ENCODE data around the gene CSPG4.
"Not testable (repeated sequence)": the region's sequence is repeated elsewhere in the genome, so short reads cannot be mapped to it uniquely, and the experiment has no call there.

The CSPG4 gene

GRCh38 chr15:75723847-75724660 lies 11.4 kb upstream of the CSPG4 start:
- no peak for DNase-seq (ENCODE audit: low read depth)

GRCh38 chr15:75723171-75723846 lies 10.7 kb upstream of the CSPG4 start:
- DNase-seq (ENCODE audit: low read depth), result no peak

DNA sequence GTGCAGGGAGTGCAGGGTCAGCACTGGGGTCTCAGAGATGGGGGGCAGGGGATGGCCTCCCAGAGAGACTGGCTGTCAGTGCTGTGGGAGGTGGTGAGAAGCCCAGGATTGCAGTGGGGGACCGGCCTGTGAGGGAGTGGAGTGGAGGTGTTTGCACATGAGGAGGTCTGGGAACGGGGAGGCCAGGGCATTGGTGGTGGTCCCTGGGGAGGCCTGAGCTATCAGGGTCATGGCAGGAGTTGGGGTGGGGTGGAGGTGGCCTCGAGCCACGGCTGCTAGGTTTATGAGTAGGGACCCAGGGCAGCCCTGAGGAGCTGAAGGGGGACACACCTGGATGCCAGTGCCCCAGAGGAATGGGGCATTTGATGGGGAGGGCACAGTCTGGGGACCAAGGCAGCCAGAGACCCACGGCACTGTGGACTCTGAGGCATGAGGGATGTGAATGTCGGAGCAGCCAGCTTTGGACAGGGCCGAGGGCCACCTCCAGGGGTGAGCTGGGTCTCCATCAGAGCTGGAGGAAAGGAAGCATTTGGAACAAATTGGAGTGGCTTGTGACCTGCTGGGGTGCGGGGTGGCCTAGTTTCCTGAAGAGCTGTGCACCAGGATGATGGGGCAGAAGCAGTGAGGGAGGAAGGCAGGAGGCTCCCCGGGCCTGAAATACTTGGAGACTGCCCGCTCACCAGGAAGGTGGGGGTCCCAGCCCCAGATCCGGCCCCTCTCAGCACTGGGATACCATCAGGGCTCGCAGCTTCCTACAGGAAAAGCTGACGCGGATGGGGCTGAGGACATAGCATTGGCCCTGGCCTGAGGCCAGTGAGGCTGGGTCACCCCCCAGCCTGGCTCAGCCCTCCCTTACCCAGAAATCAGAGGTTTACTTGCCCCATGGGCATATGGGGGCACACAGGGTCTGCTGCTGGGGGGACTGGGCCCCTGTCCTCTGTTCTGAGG lies 9.5 kb upstream of the CSPG4 start:
- no peak for DNase-seq (ENCODE audit: low read depth)

DNA sequence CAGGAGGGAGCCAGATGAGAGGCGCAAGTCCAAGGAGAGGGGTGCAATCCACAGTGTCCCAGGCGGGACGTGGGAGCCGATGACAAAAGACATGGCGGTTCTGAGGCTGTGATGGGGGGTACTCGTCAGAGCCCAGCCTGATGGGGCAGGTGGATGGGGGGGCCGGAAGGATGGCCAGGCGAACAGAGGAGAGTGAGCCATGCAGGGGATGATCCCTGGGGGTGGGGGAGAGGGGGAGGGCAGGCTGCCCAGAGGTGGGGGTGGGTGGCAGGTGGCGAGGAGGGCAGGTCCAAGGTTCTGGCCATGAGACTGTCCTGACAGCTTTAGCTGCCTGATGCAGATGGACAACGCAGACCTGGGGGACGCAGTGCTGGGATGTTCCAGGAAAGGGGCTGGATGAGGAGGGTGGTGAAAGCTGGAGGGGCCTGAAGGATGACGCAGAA lies 8.9 kb upstream of the CSPG4 start:
- DNase-seq (ENCODE audit: low read depth), result no peak

DNA sequence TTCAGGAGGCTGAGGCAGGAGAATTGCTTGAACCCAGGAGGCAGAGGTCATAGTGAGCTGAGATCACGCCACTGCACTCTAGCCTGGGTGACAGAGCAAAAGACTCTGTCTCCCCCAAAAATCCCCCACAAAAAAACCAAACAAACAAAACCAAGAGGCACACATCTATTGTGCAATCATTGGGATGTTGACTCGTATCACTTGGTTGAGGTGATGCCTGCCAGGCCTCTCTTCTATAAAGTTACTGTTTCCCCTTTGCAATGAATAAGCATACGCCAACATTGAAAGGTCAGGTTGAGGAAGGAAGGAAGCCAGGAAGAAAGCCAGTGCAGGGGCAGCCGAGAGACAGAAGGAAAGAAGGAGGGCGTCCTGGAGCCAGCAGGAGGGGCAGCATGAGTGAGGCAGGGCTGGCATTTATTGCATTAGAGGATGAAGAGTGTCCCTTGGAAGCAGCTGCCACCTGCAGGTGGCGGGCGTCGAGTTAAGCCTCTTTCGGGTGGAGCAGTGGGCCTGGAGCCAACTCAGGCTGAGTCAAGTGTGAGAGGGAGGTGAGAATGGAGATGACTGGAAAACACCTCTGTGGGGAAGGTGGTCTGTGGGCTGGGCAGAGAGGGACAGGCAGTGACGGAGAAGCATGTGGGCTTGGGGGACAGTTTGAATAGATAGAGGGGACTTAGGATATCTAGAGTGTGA lies 8.3 kb upstream of the CSPG4 start:
- DNase-seq (ENCODE audit: low read depth), result no peak

- no peak for DNase-seq (ENCODE audit: low read depth)
Measured at GRCh38 chr15:75720297-75720696, 7.6 kb upstream of the CSPG4 start.

GRCh38 chr15:75718328-75718727 lies 5.7 kb upstream of the CSPG4 start:
- no peak for DNase-seq (ENCODE audit: low read depth)

- not testable (repeated sequence) for DNase-seq (ENCODE audit: low read depth)
Measured at GRCh38 chr15:75717001-75717400, 4.4 kb upstream of the CSPG4 start.

- not testable (repeated sequence) for DNase-seq (ENCODE audit: low read depth)
Measured at GRCh38 chr15:75716249-75716950, 3.8 kb upstream of the CSPG4 start.

DNA sequence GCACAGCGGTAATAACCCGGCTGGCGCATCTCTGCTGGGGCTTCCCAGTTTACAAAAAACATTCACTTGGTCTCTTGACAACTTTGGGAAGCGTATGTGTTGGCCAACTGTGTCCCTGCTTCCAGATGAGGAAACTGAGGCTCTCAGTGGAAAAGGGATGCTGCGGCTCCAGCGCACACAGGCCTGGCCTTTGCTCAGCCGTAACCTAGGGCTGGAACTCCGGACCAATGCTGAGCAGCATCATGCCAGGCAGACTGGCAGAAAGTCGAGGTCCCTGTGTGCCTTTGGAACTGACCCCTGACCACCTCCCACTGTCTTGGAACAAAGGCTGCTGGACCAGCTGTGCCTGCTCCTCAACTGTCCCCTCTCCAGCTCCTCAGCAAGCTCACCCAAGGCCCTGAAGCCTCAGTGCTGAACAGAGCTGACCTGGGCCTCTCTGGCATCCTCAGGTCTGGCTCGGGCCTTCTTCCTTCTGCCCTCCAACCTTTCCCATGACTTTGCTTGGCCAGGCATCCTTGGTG lies 2.7 kb upstream of the CSPG4 start:
- not testable (repeated sequence) for DNase-seq (ENCODE audit: low read depth)

GRCh38 chr15:75714195-75714594 lies 1.5 kb upstream of the CSPG4 start:
- DNase-seq (ENCODE audit: low read depth), result no peak

DNA sequence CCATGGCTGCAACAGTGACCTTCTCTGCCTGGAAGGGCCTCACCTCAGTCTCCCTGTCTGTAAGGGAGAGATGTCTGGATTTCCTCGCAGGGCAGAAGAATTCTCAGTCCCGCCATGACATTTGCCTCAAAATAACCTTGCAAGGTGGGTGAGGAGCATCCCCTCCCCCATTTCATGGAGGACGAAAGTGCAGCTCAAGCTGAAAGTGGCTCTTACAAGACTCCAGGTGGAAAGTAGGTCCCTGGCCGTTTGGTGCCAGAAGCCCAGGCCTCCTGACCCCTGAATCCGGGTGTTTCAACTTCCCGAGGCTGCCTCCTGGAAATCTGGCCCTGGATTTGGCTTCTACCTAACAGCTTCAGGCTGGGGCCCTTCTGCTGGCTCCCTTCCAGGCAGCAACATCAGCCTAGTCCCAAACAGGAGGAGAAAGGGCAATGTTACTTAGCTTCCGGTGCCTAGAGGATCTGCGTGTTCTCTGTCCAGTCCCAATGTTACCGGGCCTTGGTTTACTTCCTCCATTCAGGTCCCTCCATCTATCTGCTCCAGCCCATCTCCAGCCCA lies 769 bp upstream of the CSPG4 start:
- no peak for DNase-seq (ENCODE audit: low read depth)

DNA sequence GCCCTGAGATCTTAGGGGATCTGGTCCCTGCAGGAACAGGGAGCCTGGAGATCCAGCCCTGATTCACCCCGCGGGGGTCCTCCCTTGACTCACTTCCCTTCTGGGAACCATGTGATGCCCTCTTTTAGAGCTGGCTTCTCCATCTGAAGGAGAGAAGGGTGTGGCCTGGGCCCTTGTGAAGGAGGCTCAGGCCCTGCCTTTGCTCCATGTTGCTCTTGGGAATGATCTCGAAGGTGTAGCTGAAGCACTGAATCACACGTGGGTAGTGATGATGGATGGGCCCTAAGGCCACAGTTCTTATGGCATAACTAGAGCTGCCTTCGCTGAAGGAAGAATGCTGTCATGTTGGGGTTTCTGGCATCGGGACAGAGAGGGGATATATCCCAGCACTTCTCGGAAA lies 1.2 kb downstream of the CSPG4 start:
- not testable (repeated sequence) for DNase-seq (ENCODE audit: low read depth)

DNA sequence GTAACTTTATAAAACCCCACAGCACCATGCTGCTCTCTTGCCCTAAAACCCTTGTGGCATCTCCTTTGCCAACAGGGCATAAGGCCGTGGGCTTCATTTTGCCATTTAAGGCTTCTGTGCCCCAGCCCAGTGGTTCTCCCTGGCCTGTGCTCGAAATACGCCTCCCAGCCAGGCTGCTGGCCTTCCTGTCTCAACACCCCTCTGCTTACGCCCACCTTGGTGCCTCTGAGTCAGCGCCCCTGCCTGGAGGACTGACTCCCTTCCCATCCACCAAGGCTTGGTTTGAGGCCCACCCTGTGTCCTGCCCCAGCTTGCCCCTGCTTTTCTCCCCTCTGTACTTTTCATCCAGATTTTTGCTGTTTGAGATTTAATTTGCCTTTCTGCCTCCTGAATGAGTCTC lies 1.8 kb downstream of the CSPG4 start:
- not testable (repeated sequence) for DNase-seq (ENCODE audit: low read depth)

GRCh38 chr15:75709458-75709857 lies 3.2 kb downstream of the CSPG4 start:
- DNase-seq (ENCODE audit: low read depth), result not testable (repeated sequence)

- DNase-seq (ENCODE audit: low read depth), result no peak
Measured at GRCh38 chr15:75706682-75706954, 6.0 kb downstream of the CSPG4 start.

DNA sequence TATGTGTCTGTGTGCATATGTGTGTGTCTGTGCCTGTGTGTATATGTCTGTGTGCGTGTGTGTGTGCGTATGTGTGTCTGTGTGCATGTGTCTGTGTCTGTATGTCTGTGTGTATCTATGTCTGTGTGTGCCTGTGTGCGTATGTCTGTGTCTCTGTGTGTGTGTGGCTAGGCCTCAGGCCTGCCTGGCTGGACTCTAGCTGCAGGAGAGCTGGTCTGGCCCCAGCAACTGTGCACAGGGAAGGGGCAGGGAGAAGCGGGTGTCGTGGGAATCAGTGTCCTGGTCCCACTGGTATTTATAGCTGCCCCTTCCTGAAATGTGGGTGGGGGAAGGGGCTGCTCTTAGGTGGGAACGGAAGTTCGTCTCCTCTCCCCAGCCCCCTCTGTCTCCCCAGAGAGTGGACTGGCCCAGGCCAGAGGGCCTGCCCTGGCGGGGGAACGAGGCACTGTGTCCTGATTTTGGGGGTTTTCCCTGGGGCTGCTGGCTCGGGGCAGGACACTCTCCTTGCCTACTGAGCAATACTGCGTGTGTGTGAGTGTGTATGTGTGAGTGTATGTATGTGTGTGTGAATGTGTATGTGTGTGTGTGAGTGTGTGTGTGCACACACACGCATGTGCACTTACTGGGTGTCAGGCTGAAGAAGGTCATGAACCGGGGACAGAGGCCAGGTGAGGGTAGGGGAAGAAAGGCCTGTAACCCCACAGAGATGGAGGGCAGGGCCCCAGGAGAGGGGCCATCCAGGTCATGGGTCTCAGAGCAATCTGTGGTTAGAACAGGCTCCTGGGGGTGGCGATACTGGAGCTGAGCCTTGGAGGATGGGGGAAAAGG lies 6.6 kb downstream of the CSPG4 start:
- no peak for DNase-seq (ENCODE audit: low read depth)

GRCh38 chr15:75705375-75705774 lies 7.3 kb downstream of the CSPG4 start:
- not testable (repeated sequence) for DNase-seq (ENCODE audit: low read depth)

DNA sequence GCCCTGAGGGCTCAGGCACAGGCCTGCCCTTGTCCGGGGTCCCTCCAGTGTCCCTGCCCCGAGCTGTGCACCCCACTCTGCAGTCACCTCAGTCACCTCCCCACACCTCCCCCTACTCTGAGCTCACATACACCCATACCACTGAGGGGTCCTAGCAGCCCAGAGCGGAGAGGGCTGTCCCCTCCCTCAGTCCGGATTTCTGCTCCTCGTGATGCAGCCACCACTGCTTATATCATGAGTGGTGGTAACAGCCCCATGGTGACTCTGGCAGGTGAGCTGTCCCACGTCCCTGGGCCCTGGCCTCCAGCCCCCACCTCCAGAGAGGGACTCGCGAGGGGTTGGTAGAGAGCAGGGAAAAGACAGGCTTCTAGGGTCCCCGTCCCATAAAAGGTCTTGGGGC lies 8.0 kb downstream of the CSPG4 start:
- DNase-seq (ENCODE audit: low read depth), result no peak

GRCh38 chr15:75704263-75704615 lies 8.4 kb downstream of the CSPG4 start:
- no peak for DNase-seq (ENCODE audit: low read depth)
